ENCODE data around the gene LRRC2.

Gene LRRC2

DNA sequence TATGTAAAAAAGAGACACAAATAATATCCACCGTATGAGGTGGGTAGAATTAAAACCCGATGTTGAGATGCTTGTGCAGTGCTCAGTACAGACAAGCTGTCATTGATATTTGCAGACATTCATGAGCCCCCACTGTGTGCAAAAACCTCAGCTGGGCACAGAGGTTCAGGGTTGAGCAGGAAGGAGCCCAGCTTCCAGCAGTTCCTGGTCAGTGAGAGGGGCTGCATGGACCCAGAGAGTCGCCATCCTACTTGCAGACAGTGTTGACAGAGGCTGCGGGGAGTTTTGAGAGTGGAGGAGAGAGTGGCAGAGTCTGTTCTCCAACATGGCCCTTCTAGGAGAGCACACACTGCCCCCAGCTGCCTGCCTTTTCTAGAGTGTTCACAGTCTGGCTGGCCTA is 95.3 kb downstream of the LRRC2 start:
- DNase-seq, result no peak

DNA sequence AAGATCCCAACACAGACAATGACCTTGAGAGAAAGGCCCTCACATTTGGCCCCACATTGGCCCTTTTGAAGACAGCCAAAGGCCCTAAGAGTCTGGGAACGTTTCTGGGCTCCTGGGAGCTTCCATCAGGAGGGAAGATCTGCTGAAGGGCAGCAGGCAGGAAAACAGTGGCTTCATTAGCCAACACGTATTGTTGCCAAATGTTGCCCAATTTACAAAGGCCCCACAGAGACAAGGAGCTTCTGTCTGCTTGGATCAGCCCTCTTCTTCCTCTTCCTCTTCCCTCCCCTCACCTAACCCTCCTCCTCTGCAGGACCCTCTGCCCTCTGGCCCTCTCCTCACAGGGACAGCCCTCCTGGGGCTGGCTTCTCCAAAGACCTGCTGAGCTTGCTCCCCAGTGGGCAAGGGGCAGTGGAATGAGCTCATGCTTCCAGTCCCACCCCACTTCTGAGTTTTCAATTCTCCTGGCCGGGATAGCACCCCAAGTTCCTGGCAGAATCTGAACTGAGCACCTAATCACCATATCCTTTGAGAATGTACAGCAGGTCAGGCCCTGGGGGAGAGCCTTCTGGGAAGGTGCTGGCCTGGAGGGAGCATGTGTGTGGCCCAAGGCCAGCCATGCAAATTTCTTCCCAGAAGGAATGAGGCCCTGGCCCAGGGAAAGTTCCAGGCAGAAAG is 96.3 kb downstream of the LRRC2 start:
- DNase-seq, result no peak

DNA sequence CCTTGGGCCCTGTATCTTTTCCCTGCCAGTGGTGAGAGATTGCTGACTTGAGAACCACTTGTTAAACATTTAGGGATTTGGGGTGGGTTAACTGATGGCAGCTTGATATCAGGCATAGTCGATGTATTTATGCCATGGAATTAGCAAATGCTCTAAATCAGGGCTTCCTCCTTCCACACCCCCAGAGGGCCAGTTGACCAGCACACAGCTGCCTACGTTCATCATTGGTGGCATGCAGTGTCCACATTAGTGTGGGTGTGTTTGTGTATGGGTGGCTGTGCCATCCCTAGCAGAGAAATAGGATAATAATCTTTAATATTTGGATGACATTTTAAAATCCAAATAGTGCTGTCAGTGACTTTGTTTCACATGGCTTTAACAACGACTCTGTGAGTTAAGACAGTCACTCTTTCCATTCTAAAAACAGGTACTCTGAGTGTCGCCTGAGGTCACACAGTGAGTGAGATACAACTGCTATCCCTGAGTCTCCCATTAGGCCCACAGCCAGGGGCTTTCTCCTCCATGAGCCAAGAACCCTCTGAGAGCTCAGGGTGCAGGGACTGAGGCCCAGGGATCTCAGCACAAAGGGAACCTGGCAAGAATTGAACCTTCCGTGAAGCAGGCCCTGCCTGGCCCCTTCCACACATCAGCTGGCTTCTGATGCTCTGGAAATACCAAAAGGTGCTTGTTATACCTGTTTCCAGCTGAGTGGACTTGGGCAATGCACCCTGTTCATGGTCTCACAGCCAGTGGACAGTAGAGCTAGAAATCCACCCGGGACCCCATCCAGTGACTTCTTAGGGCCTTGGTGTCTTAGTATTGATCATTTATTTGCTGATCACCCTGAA is 97.1 kb downstream of the LRRC2 start:
- no peak for DNase-seq

- DNase-seq, result no peak
These were observed 98.5 kb downstream of the LRRC2 start for GRCh38 chr3:46467562-46467961.

GRCh38 chr3:46466871-46467403 is 99.2 kb downstream of the LRRC2 start:
- no peak for DNase-seq

DNA sequence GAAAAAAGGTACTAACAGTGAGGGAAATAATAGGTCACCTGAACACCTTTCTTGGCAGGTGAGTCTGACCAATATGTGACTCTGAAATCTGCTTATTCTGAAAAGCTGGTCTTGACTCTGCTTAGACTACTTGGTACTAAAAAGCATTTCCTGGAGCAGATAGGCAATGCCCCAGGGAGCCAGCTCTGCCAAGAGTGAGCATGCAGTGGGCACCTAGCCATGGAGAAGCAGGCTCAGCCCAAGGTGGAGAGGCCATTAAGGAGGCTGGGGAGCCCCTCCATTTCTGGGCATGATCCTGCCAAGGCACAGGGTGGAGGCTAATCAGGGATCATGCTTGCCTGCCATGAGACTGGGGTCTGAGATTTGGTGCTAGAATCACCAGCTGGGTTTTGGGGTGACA is 99.8 kb downstream of the LRRC2 start:
- no peak for DNase-seq
